RWPE2 (cell line): Measurements from ENCODE around the gene CD24.
"Not testable (repeated sequence)": the region's sequence is repeated elsewhere in the genome, so short reads cannot be mapped to it uniquely, and the experiment has no call there.

Source experiments
- ATAC-seq: fragments of 200-7000 bp; cut with Tn5 transposase; 3 replicates; pipeline ENCODE4 v1.9.1; 2021; ENCODE audit warnings: low read depth
- DNase-seq: peaks from one replicate; pipeline ENCODE4 v3.0.0-alpha.2; 2020; ENCODE audit warnings: low spot score
- H3K27ac ChIP-seq: fragments of 450-650 bp; 2 replicates; pipeline ENCODE4 v1.5.1; 2017; ENCODE audit warnings: mild to moderate bottlenecking; ENCODE audit not compliant: poor library complexity, severe bottlenecking
- H3K27me3 ChIP-seq: fragments of 250-450 bp; sonication (Bioruptor Pico); 2 replicates; pipeline ENCODE4 v1.5.1; 2021; ENCODE audit warnings: mild to moderate bottlenecking, moderate library complexity; ENCODE audit not compliant: insufficient read depth, poor library complexity, severe bottlenecking
- H3K36me3 ChIP-seq: fragments of 250-450 bp; sonication (Bioruptor Pico); 2 replicates; pipeline ENCODE4 v1.5.1; 2020; ENCODE audit warnings: low read depth, mild to moderate bottlenecking, moderate library complexity
- H3K4me1 ChIP-seq: fragments of 250-450 bp; sonication (Bioruptor Pico); 2 replicates; pipeline ENCODE4 v1.5.1; 2021; ENCODE audit warnings: mild to moderate bottlenecking, moderate library complexity; ENCODE audit not compliant: insufficient read depth, poor library complexity, severe bottlenecking
- H3K4me3 ChIP-seq: fragments of 250-450 bp; sonication (Bioruptor Pico); 2 replicates; pipeline ENCODE4 v1.5.1; 2021; ENCODE audit warnings: mild to moderate bottlenecking, moderate library complexity; ENCODE audit not compliant: severe bottlenecking
- H3K9me3 ChIP-seq: fragments of 250-450 bp; sonication (Bioruptor Pico); 2 replicates; pipeline ENCODE4 v1.5.1; 2021; ENCODE audit warnings: mild to moderate bottlenecking, moderate library complexity; ENCODE audit not compliant: severe bottlenecking
- CTCF ChIP-seq: fragments of 450-650 bp; IDR thresholded peaks from one replicate; pipeline ENCODE4 v1.5.1; 2017; ENCODE audit warnings: mild to moderate bottlenecking, moderate library complexity; ENCODE audit not compliant: poor library complexity, severe bottlenecking

Gene CD24

GRCh38 chr6:106972500-106972899, 2.0 kb downstream of the CD24 start:
- H3K27ac ChIP-seq, result peak overlapping the region; percentile 69
- DNase-seq, result no peak
- no peaks in the 10 kb centered on the region for H3K9me3 ChIP-seq
- ATAC-seq, result no peak
- peak overlapping the region; percentile 76 for H3K4me3 ChIP-seq
- H3K27me3 ChIP-seq, result no peaks in the 10 kb centered on the region
- H3K36me3 ChIP-seq, result peaks cover 31% of the 10 kb centered on the region
- peaks cover 13% of the 10 kb centered on the region for H3K4me1 ChIP-seq
- TF ChIP-seq CTCF, result no peak

- H3K4me3 ChIP-seq, DNase-seq, ATAC-seq, H3K27me3 ChIP-seq, H3K9me3 ChIP-seq, H3K27ac ChIP-seq, H3K4me1 ChIP-seq: not testable (repeated sequence)
- H3K36me3 ChIP-seq, result peaks cover 31% of the 10 kb centered on the region
Observed at GRCh38 chr6:106970769-106971168, 3.8 kb downstream of the CD24 start.

- peaks cover 6% of the 10 kb centered on the region for H3K4me1 ChIP-seq
- no peak for ATAC-seq
Observed at GRCh38 chr6:106967936-106968555, 6.5 kb downstream of the CD24 start.

GRCh38 chr6:106966671-106967640, 7.6 kb downstream of the CD24 start:
- TF ChIP-seq CTCF, result no peak
- ATAC-seq (no peak), DNase-seq (no peak)
- Histone ChIP-seq H3K4me3 (no peak overlapping the region), H3K36me3 (peaks cover 19% of the 10 kb centered on the region), H3K27me3 (no peaks in the 10 kb centered on the region), H3K9me3 (no peaks in the 10 kb centered on the region), H3K27ac (no peak overlapping the region), H3K4me1 (no peaks in the 10 kb centered on the region)

More at GRCh38 chr6:106967936-106968555, 6.5 kb downstream of the CD24 start:
- H3K4me3 ChIP-seq, result no peak overlapping the region
- no peak for TF ChIP-seq CTCF
- DNase-seq, result no peak
- no peaks in the 10 kb centered on the region for H3K9me3 ChIP-seq
- no peak overlapping the region for H3K27ac ChIP-seq
- H3K36me3 ChIP-seq, result peaks cover 29% of the 10 kb centered on the region
- no peaks in the 10 kb centered on the region for H3K27me3 ChIP-seq

GRCh38 chr6:106966229-106966628, 8.3 kb downstream of the CD24 start:
- DNase-seq (no peak), ATAC-seq (no peak)
- TF ChIP-seq CTCF, result no peak
- H3K4me3 ChIP-seq, result no peak overlapping the region
- peaks cover 14% of the 10 kb centered on the region for H3K36me3 ChIP-seq
- no peaks in the 10 kb centered on the region for H3K27me3 ChIP-seq
- H3K4me1 ChIP-seq, result no peaks in the 10 kb centered on the region
- no peak overlapping the region for H3K27ac ChIP-seq
- H3K9me3 ChIP-seq, result no peaks in the 10 kb centered on the region
